BLaER1 treated with 17β-estradiol and CSF1 and Interleukin-3, amounts not matched to agents 10 nM and 100 nM (cell line): Measurements from ENCODE around the gene GABRD.
A peak's percentile ranks its signal among the peaks of the same experiment; 100 is the strongest.

ENCODE experiments used
- H3K27ac ChIP-seq, 11 experiments: shearing (Covaris generic); formaldehyde crosslinking; 2 replicates each; pipeline ENCODE4 v1.8.1; 2022
- H3K27me3 ChIP-seq, 11 experiments: shearing (Covaris generic); formaldehyde crosslinking; 2 replicates each; pipeline ENCODE4 v1.8.1; 2022
- H3K36me3 ChIP-seq, 11 experiments: shearing (Covaris generic); formaldehyde crosslinking; 2 replicates each; pipeline ENCODE4 v1.8.1; 2022
- H3K4me1 ChIP-seq, 10 experiments: shearing (Covaris generic); formaldehyde crosslinking; 2 replicates each; pipeline ENCODE4 v1.8.1; 2022
- H3K4me2 ChIP-seq, 11 experiments: shearing (Covaris generic); formaldehyde crosslinking; 2 replicates each; pipeline ENCODE4 v1.8.1; 2022
- H3K4me3 ChIP-seq, 10 experiments: shearing (Covaris generic); formaldehyde crosslinking; 2 replicates each; pipeline ENCODE4 v1.8.1; 2022
- H3K9ac ChIP-seq, 11 experiments: shearing (Covaris generic); formaldehyde crosslinking; 2 replicates each; pipeline ENCODE4 v1.8.1; 2022
- H3K9me3 ChIP-seq, 11 experiments: shearing (Covaris generic); formaldehyde crosslinking; replicated peaks in 1 of 11; 2 replicates each; pipeline ENCODE4 v1.8.1; 2022
- H4K20me1 ChIP-seq, 11 experiments: shearing (Covaris generic); formaldehyde crosslinking; 2 replicates each; pipeline ENCODE4 v1.8.1; 2022
- Cebpa-rat ChIP-seq, 11 experiments: shearing (Covaris generic); IDR thresholded peaks; 2 replicates each; pipeline ENCODE4 v1.8.1; 2022

The GABRD gene

GRCh38 chr1:2036287-2036686, 17.1 kb downstream of the GABRD start:
- peaks cover 0 to 11% (median 0%) of the 10 kb centered on the region in 11 experiments; a peak in 2 of 22 replicates for H3K9me3 ChIP-seq
- H3K9ac ChIP-seq, result no peak overlapping the region
- peaks cover 0 to 10% (median 0%) of the 10 kb centered on the region in 11 experiments; a peak in 2 of 22 replicates for H4K20me1 ChIP-seq
- no peaks in the 10 kb centered on the region for H3K36me3 ChIP-seq
- no peak overlapping the region for H3K27ac ChIP-seq
- peaks cover 16 to 56% (median 30%) of the 10 kb centered on the region in 10 experiments for H3K4me1 ChIP-seq
- H3K27me3 ChIP-seq, result peaks cover 0 to 23% (median 0%) of the 10 kb centered on the region in 11 experiments; a peak in 9 of 22 replicates
- no peak for TF ChIP-seq Cebpa-rat (IDR thresholded peaks at IDR 0.05)
- H3K4me2 ChIP-seq, result no peak overlapping the region
- no peak overlapping the region for H3K4me3 ChIP-seq

GRCh38 chr1:2037314-2037979, 18.3 kb downstream of the GABRD start:
- no peak for TF ChIP-seq Cebpa-rat (IDR thresholded peaks at IDR 0.05)
- H3K9me3 ChIP-seq, result peaks cover 0 to 11% (median 0%) of the 10 kb centered on the region in 11 experiments; a peak in 2 of 22 replicates

GRCh38 chr1:2038229-2038628, 19.1 kb downstream of the GABRD start:
- H3K9me3 ChIP-seq, result peaks cover 0 to 11% (median 0%) of the 10 kb centered on the region in 11 experiments; a peak in 2 of 22 replicates
- H3K4me3 ChIP-seq, result no peak overlapping the region
- peaks cover 2 to 53% (median 23%) of the 10 kb centered on the region in 10 experiments for H3K4me1 ChIP-seq
- peaks cover 0 to 6% (median 0%) of the 10 kb centered on the region in 11 experiments; a peak in 5 of 22 replicates for H3K27me3 ChIP-seq
- H3K27ac ChIP-seq, result no peak overlapping the region
- no peak for TF ChIP-seq Cebpa-rat (IDR thresholded peaks at IDR 0.05)
- H3K36me3 ChIP-seq, result no peaks in the 10 kb centered on the region
- H3K9ac ChIP-seq, result no peak overlapping the region
- H3K4me2 ChIP-seq, result no peak overlapping the region
- 0 out of 22 replicates have a peak, but pooled peaks cover 0 to 6% (median 0%) of the 10 kb centered on the region in 11 experiments for H4K20me1 ChIP-seq

More at GRCh38 chr1:2037314-2037979, 18.3 kb downstream of the GABRD start:
- no peak overlapping the region for H3K9ac ChIP-seq
- H3K27me3 ChIP-seq, result peaks cover 0 to 14% (median 0%) of the 10 kb centered on the region in 11 experiments; a peak in 8 of 22 replicates
- no peaks in the 10 kb centered on the region for H3K36me3 ChIP-seq
- no peak overlapping the region for H3K4me3 ChIP-seq
- H3K27ac ChIP-seq, result no peak overlapping the region
- H3K4me2 ChIP-seq, result no peak overlapping the region
- peaks cover 10 to 54% (median 27%) of the 10 kb centered on the region in 10 experiments for H3K4me1 ChIP-seq
- H4K20me1 ChIP-seq, result 0 out of 22 replicates have a peak, but pooled peaks cover 0 to 6% (median 0%) of the 10 kb centered on the region in 11 experiments

- Histone ChIP-seq H3K27me3 (0 out of 22 replicates have a peak, but pooled peaks cover 0 to under 1% (median 0%) of the 10 kb centered on the region in 11 experiments), H3K9ac (no peak overlapping the region), H3K9me3 (peaks cover 0 to 11% (median 0%) of the 10 kb centered on the region in 11 experiments; a peak in 2 of 22 replicates), H4K20me1 (0 out of 22 replicates have a peak, but pooled peaks cover 0 to 4% (median 0%) of the 10 kb centered on the region in 11 experiments), H3K27ac (no peak overlapping the region), H3K4me1 (peaks cover 0 to 54% (median 25%) of the 10 kb centered on the region in 10 experiments; a peak in 15 of 20 replicates), H3K4me2 (no peak overlapping the region), H3K4me3 (no peak overlapping the region), H3K36me3 (no peaks in the 10 kb centered on the region)
- no peak for TF ChIP-seq Cebpa-rat (IDR thresholded peaks at IDR 0.05)
Observed at GRCh38 chr1:2039251-2039650, 20.1 kb downstream of the GABRD start.

- Histone ChIP-seq H3K4me2 (peak overlapping the region in 6 of 11 experiments; percentile 10 to 45 (median 22); a peak in 8 of 22 replicates), H3K36me3 (no peaks in the 10 kb centered on the region), H3K9ac (no peak overlapping the region), H3K27me3 (peaks cover 0 to 18% (median 0%) of the 10 kb centered on the region in 11 experiments; a peak in 7 of 22 replicates), H3K4me3 (no peak overlapping the region), H3K4me1 (peaks cover 13 to 57% (median 45%) of the 10 kb centered on the region in 10 experiments), H4K20me1 (peaks cover 0 to 11% (median 0%) of the 10 kb centered on the region in 11 experiments; a peak in 2 of 22 replicates), H3K27ac (no peak overlapping the region), H3K9me3 (peaks cover 0 to 11% (median 0%) of the 10 kb centered on the region in 11 experiments; a peak in 2 of 22 replicates)
- TF ChIP-seq Cebpa-rat (IDR thresholded peaks at IDR 0.05), result no peak
Observed at GRCh38 chr1:2041305-2041704, 22.2 kb downstream of the GABRD start.

GRCh38 chr1:2041887-2042286, 22.7 kb downstream of the GABRD start:
- Histone ChIP-seq H3K9ac (no peak overlapping the region), H4K20me1 (peaks cover 0 to 13% (median 0%) of the 10 kb centered on the region in 11 experiments; a peak in 2 of 22 replicates), H3K27me3 (peaks cover 0 to 23% (median 4%) of the 10 kb centered on the region in 11 experiments; a peak in 15 of 22 replicates), H3K27ac (no peak overlapping the region), H3K4me2 (peak overlapping the region in 5 of 11 experiments; percentile 10 to 45 (median 25); a peak in 6 of 22 replicates), H3K4me1 (peaks cover 13 to 62% (median 49%) of the 10 kb centered on the region in 10 experiments), H3K36me3 (no peaks in the 10 kb centered on the region), H3K4me3 (no peak overlapping the region), H3K9me3 (peaks cover 0 to 11% (median 0%) of the 10 kb centered on the region in 11 experiments; a peak in 2 of 22 replicates)
- no peak for TF ChIP-seq Cebpa-rat (IDR thresholded peaks at IDR 0.05)

- no peak for TF ChIP-seq Cebpa-rat (IDR thresholded peaks at IDR 0.05)
- Histone ChIP-seq H3K36me3 (no peaks in the 10 kb centered on the region), H3K4me3 (no peak overlapping the region), H3K9me3 (peaks cover 0 to 11% (median 0%) of the 10 kb centered on the region in 11 experiments; a peak in 2 of 22 replicates), H3K27me3 (peaks cover 8 to 35% (median 16%) of the 10 kb centered on the region in 11 experiments), H3K4me2 (peak overlapping the region in 8 of 11 experiments; percentile 82 to 97 (median 89); a peak in 16 of 22 replicates), H3K9ac (no peak overlapping the region; a peak in 1 of 22 replicates), H3K4me1 (peaks cover 13 to 74% (median 60%) of the 10 kb centered on the region in 10 experiments), H3K27ac (no peak overlapping the region), H4K20me1 (peaks cover 0 to 17% (median 0%) of the 10 kb centered on the region in 11 experiments; a peak in 4 of 22 replicates)
Observed at GRCh38 chr1:2042830-2043773, 24.0 kb downstream of the GABRD start.

- Histone ChIP-seq H4K20me1 (peaks cover 0 to 20% (median 0%) of the 10 kb centered on the region in 11 experiments; a peak in 4 of 22 replicates), H3K9ac (peak overlapping the region in 1 of 11 experiments; percentile 74; a peak in 1 of 22 replicates), H3K9me3 (peaks cover 0 to 11% (median 0%) of the 10 kb centered on the region in 11 experiments; a peak in 2 of 22 replicates), H3K27ac (no peak overlapping the region; a peak in 1 of 22 replicates), H3K4me2 (peak overlapping the region in 9 of 11 experiments; percentile 82 to 97 (median 89); a peak in 16 of 22 replicates), H3K4me3 (no peak overlapping the region), H3K27me3 (peaks cover 16 to 43% (median 24%) of the 10 kb centered on the region in 11 experiments), H3K36me3 (no peaks in the 10 kb centered on the region), H3K4me1 (peaks cover 13 to 82% (median 68%) of the 10 kb centered on the region in 10 experiments)
- no peak for TF ChIP-seq Cebpa-rat (IDR thresholded peaks at IDR 0.05)
Observed at GRCh38 chr1:2043886-2044285, 24.7 kb downstream of the GABRD start.
